LNCAP (cell line): ENCODE results near the gene SYNDIG1.

ENCODE experiments used
- TF ChIP-seq, protein P1 (sequence below): fragments of 450-650 bp; IDR thresholded peaks from 2 replicates; pipeline ENCODE4 v1.5.1; 2017; ENCODE audit warnings: mild to moderate bottlenecking

Gene SYNDIG1

DNA sequence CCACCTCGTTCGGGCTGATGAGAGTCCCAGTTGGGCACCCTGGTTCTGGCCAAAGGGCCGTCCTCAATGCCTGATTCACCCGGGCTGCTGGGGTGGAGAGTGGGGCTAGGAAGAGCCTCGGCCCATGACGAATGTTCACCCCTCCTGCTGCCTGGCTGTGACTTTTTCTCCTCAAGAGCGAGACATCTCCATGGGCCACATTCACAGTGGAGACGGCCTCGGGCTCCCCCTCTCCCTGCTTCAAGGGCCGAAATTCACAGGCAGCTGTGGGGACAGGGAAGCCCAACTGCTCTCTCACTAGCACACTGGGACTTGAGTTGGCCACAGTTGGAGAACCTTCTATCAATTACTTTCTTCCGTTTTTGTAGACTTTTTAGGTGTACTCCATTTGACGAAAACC lies 138.0 kb downstream of the SYNDIG1 start:
- TF ChIP-seq, protein P1, sequence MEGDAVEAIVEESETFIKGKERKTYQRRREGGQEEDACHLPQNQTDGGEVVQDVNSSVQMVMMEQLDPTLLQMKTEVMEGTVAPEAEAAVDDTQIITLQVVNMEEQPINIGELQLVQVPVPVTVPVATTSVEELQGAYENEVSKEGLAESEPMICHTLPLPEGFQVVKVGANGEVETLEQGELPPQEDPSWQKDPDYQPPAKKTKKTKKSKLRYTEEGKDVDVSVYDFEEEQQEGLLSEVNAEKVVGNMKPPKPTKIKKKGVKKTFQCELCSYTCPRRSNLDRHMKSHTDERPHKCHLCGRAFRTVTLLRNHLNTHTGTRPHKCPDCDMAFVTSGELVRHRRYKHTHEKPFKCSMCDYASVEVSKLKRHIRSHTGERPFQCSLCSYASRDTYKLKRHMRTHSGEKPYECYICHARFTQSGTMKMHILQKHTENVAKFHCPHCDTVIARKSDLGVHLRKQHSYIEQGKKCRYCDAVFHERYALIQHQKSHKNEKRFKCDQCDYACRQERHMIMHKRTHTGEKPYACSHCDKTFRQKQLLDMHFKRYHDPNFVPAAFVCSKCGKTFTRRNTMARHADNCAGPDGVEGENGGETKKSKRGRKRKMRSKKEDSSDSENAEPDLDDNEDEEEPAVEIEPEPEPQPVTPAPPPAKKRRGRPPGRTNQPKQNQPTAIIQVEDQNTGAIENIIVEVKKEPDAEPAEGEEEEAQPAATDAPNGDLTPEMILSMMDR = no peak

DNA sequence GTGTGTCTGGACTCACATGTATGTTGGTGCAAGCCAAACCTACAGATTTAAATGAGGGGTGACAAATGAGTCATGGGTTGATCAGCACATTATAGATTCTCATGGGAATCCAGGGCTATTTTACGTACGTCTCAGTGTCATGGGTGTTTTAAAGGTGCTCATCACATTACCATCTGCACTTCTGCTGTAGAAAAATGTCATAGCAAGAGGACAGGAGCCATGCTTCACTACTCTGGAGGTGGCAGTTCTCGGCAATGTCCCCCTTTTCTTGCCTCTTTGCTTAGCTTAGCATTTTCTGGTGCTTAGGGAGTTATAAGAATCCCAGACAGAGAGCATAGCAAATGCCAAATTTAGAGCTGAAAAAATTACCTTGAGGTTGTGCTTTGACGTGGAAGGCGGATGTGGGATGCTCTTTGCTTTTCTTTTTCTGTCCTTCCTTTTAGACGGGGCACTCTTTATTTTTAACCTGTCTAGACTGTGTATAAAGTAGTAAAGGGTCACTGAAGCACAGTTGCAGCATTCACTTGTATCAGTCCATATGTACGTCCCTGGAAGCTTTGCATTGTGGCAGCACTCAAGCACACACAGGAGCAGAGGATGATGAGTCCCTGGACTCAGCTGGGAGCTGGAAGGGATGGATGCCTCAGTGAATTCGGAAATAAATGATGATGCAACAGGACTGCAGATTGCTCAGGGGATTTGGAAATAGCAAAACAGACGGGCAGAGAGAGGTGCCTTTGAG lies 139.7 kb downstream of the SYNDIG1 start:
- TF ChIP-seq, protein P1 = no peak

DNA sequence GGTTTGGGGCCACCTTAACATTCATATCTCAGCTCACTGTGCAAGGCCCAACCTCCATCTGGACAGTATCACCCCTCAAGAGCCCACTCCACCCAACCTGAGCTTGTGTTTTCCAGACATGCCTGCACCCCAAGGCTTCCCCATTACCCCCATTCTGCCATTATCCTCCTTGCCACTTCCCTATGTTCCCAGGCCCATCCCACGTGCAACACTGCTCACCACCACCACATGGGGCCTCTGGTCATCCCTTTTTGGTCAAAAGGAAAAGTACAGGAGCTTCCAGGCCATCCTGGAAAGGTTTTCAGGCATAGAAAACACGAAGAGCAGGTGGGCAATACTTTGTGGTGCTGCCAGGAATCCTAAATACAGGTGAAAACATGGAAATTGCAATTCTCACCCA lies 140.3 kb downstream of the SYNDIG1 start:
- TF ChIP-seq, protein P1 = no peak

DNA sequence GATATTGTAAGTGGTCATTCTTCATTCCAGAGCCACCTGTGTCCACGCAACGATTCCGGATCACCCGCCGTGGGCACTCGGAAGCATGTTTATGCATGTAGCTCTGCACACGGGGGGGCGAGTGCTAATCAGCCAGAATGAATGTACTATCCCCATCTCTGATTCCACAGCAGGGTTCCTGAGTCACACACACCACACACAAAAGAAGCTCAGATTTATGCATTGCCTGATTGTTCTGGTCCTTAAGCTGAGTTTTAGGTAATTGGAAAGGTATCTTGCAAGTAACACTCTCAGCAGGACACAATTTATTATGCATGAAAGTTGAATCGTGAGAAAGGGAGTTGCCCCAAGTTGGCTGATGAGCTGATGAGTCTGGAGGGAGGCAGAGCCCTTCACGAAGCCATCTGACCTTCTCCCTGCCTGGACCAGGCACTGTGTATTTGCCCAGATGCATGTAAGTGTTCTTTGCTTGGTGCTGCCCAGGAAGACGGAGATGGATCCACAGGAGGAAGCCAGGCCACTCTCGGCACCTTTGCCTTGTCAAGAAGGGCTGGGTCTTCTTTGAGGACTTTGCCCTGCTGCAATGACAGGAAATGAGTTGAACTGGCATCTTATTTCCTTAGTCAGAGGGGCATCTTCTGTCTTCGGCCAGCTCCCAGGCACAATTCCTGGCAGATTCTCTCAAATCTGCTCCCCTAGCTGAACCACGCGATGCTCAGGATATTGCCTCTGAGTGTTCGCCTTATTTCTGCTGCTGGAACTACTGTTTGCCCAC lies 141.1 kb downstream of the SYNDIG1 start:
- TF ChIP-seq, protein P1 = no peak

DNA sequence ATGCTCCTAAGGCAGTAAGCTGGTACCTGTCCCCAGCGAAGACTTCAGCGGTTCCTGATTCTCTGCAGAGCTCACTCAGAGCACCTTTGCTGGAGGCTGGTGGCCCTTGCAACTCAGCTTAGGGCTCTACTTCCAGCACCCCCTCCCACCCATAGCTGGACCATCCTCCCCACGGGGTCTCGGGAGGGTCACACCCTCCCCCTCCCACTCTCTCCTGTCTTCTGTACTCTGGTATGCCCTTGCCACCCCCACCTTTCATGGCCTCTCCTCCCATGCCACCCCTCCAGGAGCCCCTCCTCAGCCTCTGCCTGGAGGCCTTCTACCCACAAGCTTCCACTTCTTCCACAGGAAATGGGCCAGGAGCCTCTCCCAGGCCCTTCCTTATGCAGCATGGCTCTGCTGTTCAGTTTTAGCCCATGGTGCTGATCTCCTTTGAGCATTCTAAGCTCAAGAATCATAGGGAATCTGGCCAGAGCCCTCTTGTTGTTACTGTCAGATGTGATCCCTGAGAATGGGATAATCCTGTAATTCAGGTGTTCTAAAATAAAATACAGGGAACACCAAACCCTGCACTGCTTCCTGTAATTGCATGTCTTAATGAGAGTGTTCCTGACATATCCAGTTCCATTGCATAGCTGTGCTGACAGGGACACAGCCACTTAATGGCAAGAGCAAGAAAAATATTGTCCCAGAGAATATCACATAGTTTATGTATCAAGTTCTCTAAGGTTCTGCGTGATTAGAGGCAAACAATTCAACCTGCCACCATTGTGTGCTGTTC lies 142.1 kb downstream of the SYNDIG1 start:
- TF ChIP-seq, protein P1 = no peak

- TF ChIP-seq, protein P1 = no peak
These were observed 143.7 kb downstream of the SYNDIG1 start for GRCh38 chr20:24612799-24613775.
